ENCODE results near the gene ARID4A.
"Not testable (repeated sequence)": the region's sequence is repeated elsewhere in the genome, so short reads cannot be mapped to it uniquely, and the experiment has no call there.

The ARID4A gene

GRCh38 chr14:58356268-58356667 is 57.9 kb downstream of the ARID4A start:
- no peak for DNase-seq (ENCODE audit: low read depth)

GRCh38 chr14:58362272-58362671 is 63.9 kb downstream of the ARID4A start:
- DNase-seq (ENCODE audit: low read depth) = not testable (repeated sequence)

- DNase-seq (ENCODE audit: low read depth) = no peak
Measured at GRCh38 chr14:58362798-58363412, 64.5 kb downstream of the ARID4A start.

GRCh38 chr14:58364316-58364715 is 66.0 kb downstream of the ARID4A start:
- DNase-seq (ENCODE audit: low read depth) = no peak

- no peak for DNase-seq (ENCODE audit: low read depth)
Measured at GRCh38 chr14:58367296-58367695, 68.9 kb downstream of the ARID4A start.

GRCh38 chr14:58368956-58369355 is 70.6 kb downstream of the ARID4A start:
- DNase-seq (ENCODE audit: low read depth) = no peak

- no peak for DNase-seq (ENCODE audit: low read depth)
Measured at GRCh38 chr14:58376791-58377190, 78.4 kb downstream of the ARID4A start.

GRCh38 chr14:58390830-58391229 is 92.5 kb downstream of the ARID4A start:
- DNase-seq (ENCODE audit: low read depth) = no peak

GRCh38 chr14:58395562-58395811 is 97.1 kb downstream of the ARID4A start:
- DNase-seq (ENCODE audit: low read depth) = no peak

GRCh38 chr14:58395812-58396788 is 97.7 kb downstream of the ARID4A start, which contains the start of gene TOMM20L:
Gene TOMM20L (plus strand): TSS chr14:58395930. CDS start chr14:58395958, 28 bp downstream.
- peak; percentile 63 for DNase-seq (ENCODE audit: low read depth)

GRCh38 chr14:58397156-58397555 is 98.8 kb downstream of the ARID4A start:
- no peak for DNase-seq (ENCODE audit: low read depth)

- no peak for DNase-seq (ENCODE audit: low read depth)
Measured at GRCh38 chr14:58398495-58398894, 100.1 kb downstream of the ARID4A start.

- no peak for DNase-seq (ENCODE audit: low read depth)
Measured at GRCh38 chr14:58398895-58399294, 100.5 kb downstream of the ARID4A start.

GRCh38 chr14:58401587-58401986 is 103.2 kb downstream of the ARID4A start:
- no peak for DNase-seq (ENCODE audit: low read depth)

- no peak for DNase-seq (ENCODE audit: low read depth)
Measured at GRCh38 chr14:58408681-58409215, 110.4 kb downstream of the ARID4A start.

GRCh38 chr14:58414845-58415244 is 116.5 kb downstream of the ARID4A start:
- DNase-seq (ENCODE audit: low read depth) = no peak

GRCh38 chr14:58415636-58416547 is 117.5 kb downstream of the ARID4A start:
- no peak for DNase-seq (ENCODE audit: low read depth)

GRCh38 chr14:58416934-58417333 is 118.6 kb downstream of the ARID4A start:
- not testable (repeated sequence) for DNase-seq (ENCODE audit: low read depth)
